DMS53 treated with DMSO at 0.1 percent for 48 hours (cell line): ENCODE results near the gene PSME3.
"Not testable (repeated sequence)": the region's sequence is repeated elsewhere in the genome, so short reads cannot be mapped to it uniquely, and the experiment has no call there.

Source experiments
- DNase-seq: peaks from one replicate; lab custom pipeline; 2025; ENCODE audit not compliant: unreplicated experiment; lab: John Stamatoyannopoulos, UW

The PSME3 gene

GRCh38 chr17:42850954-42851353, 17.8 kb downstream of the PSME3 start, which contains the start of gene AOC3:
Gene AOC3, plus strand, starts transcription at chr17:42851199. Its CDS starts 145 bp downstream, at chr17:42851344.
- DNase-seq: no peak

GRCh38 chr17:42851371-42852240, 18.4 kb downstream of the PSME3 start:
- not testable (repeated sequence) for DNase-seq

- DNase-seq: no peak
Measured at GRCh38 chr17:42852351-42852750, 19.2 kb downstream of the PSME3 start.

- no peak for DNase-seq
Measured at GRCh38 chr17:42853004-42853403, 19.8 kb downstream of the PSME3 start.

GRCh38 chr17:42853597-42853967, 20.4 kb downstream of the PSME3 start:
- DNase-seq: no peak

GRCh38 chr17:42853968-42854790, 21.0 kb downstream of the PSME3 start:
- no peak for DNase-seq

- no peak for DNase-seq
Measured at GRCh38 chr17:42855048-42855596, 21.9 kb downstream of the PSME3 start.

- not testable (repeated sequence) for DNase-seq
Measured at GRCh38 chr17:42856093-42856492, 22.9 kb downstream of the PSME3 start.

- not testable (repeated sequence) for DNase-seq
Measured at GRCh38 chr17:42856516-42856915, 23.3 kb downstream of the PSME3 start.

- DNase-seq: no peak
Measured at GRCh38 chr17:42857389-42857788, 24.2 kb downstream of the PSME3 start.

GRCh38 chr17:42865638-42866094, 32.5 kb downstream of the PSME3 start:
- DNase-seq: no peak

GRCh38 chr17:42866216-42866615, 33.0 kb downstream of the PSME3 start:
- DNase-seq: no peak

- DNase-seq: no peak
Measured at GRCh38 chr17:42866631-42867575, 33.7 kb downstream of the PSME3 start.

GRCh38 chr17:42867694-42868261, 34.6 kb downstream of the PSME3 start:
- DNase-seq: not testable (repeated sequence)

GRCh38 chr17:42868338-42868737, 35.1 kb downstream of the PSME3 start:
- no peak for DNase-seq

- no peak for DNase-seq
Measured at GRCh38 chr17:42871647-42872046, 38.5 kb downstream of the PSME3 start.

- no peak for DNase-seq
Measured at GRCh38 chr17:42872251-42872965, 39.2 kb downstream of the PSME3 start.

GRCh38 chr17:42873315-42873714, 40.1 kb downstream of the PSME3 start:
- no peak for DNase-seq

- not testable (repeated sequence) for DNase-seq
Measured at GRCh38 chr17:42873932-42874695, 40.9 kb downstream of the PSME3 start.
